HK-2 (cell line): Measurements from ENCODE around the gene SDF2.
"Not testable (repeated sequence)": the region's sequence is repeated elsewhere in the genome, so short reads cannot be mapped to it uniquely, and the experiment has no call there.

Experiments
- DNase-seq: peaks from one replicate; pipeline ENCODE4 v3.0.0-alpha.2; 2018; ENCODE audit not compliant: unreplicated experiment

Gene SDF2

DNA sequence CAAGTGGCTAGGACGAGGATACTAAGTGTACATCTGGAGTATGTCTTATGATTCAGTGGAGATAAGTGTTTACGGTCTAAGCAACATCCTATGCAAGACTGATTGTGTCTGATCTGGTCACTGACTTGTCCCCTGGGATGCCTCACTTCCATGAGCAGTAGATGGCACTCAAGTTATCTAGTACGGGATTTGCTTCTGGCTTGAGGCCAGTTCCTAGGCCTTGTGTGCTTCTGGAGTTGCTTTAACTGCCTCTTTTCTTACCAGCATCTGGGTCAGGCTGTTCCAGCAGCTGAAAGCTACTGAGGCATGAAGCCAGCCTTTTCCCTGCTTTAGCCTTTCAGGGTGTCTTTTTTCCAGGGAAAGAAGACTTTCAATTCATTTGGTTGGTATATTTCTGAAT lies 23.3 kb upstream of the SDF2 start:
- peak; percentile 38 for DNase-seq

DNA sequence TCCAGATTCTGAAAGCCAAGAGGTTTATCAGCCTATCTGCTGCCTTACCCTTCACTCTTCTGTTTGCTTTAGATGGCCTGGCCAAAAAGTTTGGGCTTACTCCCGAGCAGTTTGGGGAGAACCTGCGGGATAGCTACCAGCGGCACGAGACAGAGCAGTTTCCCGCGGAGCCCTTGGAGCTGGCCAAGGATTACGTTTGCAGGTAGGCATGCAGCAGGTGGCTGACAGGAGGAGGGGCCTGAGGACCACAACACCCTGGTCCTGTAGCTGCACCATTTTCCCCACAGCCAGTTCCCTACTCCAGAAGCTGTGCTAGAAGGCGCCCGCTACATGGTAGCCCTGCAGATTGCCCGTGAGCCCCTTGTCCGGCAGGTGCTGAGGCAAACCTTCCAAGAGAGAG lies 20.9 kb upstream of the SDF2 start:
- no peak for DNase-seq

DNA sequence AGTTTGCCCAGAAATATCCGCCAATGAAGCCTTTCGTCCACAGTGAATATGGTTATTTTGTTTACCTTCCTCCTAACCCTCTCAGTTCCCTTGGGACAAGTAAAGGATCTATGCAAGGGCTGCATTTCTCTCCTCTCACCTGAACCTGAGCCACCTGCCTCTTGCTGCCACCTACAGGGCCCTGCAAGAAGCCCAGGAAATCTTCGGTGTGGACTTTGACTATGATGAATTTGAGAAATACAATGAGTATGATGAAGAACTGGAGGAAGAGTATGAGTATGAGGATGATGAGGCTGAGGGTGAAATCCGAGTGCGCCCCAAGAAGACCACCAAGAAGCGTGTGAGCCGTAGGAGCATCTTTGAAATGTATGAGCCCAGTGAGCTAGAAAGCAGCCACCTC lies 14.3 kb upstream of the SDF2 start:
- no peak for DNase-seq

DNA sequence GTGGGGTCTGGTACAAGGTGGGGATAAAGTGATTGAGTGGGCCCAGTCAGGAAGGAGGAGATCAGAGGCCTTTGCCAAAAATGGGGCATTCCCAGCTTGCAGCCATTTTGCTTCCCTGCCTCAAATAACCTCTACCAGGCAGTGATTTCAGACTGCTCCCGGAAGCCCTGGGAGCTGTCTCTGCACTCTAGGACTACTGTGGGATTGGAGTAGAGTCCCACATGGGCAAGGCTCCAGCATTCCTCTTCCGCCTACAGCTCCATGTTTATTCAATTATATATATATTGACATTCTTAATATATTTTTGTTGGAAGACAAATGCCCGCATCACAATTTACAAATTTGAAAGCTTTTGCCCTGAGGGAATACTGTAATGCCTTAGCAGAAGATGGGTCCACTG lies 13.8 kb upstream of the SDF2 start:
- DNase-seq: no peak

DNA sequence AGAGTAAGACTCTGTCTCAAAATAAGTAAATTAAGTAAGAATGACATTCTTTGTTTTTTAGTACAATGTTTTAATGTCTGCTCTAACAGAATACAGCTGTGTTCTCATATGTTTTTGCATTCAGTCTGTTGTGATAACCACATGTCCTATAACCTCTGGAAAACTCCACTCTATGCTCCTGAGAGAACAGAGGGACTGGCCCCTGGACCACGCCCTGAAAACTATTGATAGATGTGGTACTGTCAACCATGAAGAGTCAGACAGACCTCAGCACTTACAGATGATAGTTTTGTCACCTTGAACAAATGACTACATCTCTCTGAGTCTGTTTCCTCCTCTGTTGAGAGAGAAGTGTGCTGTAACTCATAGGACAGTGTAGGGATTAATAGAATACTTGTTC lies 8.2 kb upstream of the SDF2 start:
- no peak for DNase-seq

DNA sequence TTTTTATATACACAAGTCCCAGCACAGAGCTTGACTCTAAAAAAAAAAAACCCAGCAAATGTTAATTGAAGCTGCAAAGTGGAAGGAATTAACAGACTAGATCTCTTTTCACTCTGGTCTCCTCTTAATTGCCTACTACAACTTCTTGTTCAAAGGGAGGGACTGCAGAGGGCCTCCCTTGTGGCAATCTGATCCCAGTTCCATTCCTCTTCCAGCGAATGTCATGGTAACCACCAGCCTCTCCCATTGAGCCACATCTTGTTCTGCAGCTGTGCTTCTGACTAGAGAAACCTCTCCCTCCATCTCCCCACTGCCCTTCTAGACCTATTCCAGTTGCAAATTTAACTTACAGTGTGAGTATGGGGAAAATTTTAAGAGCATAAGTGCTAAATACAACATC lies 6.2 kb upstream of the SDF2 start:
- no peak for DNase-seq

DNA sequence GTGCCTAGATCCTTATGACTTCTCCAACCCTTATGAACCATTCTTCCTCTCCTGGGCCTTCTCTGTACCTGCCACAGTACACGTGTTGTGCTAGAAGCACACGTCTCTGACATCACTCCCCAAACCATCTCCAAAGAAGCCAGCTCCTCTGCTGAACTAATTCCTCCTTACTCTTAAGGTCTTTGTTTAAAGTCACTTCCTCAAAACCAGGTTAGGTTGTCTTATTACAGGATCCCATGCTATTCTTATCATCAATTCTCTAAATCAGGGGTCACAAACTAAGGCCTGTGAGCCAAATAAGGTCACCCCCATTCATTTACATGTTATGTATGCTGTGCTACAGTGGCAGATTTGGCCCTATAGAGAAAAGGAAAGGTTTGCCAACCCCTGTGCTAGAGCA lies 4.3 kb upstream of the SDF2 start:
- no peak for DNase-seq

DNA sequence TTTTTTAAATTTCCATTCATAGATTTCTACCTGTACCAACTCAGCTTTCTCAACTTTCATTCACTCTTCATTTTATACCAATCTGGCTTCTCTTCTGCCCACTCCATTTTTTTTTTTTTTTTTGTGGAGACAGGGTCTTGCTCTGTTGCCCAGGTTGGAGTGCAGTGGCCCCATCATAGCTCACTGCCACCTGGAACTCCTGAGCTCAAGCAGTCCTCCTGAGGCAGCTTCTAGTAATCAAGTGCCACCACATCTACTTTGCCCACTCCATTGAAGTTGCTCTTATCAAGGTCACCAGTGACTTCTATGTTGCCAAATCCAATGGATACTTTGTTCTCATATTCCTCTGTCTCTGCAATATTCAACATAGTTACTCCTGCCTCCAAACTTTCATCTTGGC lies 2.0 kb upstream of the SDF2 start:
- no peak for DNase-seq

DNA sequence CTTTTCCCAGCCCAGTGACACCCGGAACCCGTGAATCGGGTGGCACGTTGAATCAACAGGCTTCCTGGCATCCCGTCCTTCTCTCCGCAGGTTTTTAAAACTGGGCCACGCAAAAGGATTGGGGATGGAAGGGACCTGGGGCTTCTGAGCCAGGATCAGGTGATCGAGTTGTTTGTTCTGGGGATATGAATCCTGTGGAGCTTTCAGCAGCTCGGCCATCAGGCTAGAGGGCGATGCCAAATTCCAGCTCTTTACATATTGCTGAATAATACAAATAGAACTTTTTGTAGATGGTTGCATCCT lies 772 bp upstream of the SDF2 start:
- no peak for DNase-seq

DNA sequence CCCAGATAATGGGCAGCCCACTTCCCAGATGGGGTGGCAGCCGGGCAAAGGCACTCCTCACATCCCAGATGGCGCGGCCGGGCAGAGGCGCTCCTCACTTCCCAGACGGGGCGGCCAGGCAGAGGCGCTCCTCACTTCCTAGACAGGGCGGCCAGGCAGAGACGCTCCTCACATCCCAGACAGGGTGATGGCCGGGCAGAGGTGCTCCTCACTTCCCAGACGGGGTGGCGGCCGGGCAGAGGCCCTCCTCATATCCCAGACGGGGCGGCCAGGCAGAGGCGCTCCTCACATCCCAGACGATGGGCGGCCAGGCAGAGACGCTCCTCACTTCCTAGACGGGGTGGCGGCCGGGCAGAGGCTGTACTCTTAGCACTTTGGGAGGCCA lies 2.2 kb downstream of the SDF2 start:
- DNase-seq: not testable (repeated sequence)

DNA sequence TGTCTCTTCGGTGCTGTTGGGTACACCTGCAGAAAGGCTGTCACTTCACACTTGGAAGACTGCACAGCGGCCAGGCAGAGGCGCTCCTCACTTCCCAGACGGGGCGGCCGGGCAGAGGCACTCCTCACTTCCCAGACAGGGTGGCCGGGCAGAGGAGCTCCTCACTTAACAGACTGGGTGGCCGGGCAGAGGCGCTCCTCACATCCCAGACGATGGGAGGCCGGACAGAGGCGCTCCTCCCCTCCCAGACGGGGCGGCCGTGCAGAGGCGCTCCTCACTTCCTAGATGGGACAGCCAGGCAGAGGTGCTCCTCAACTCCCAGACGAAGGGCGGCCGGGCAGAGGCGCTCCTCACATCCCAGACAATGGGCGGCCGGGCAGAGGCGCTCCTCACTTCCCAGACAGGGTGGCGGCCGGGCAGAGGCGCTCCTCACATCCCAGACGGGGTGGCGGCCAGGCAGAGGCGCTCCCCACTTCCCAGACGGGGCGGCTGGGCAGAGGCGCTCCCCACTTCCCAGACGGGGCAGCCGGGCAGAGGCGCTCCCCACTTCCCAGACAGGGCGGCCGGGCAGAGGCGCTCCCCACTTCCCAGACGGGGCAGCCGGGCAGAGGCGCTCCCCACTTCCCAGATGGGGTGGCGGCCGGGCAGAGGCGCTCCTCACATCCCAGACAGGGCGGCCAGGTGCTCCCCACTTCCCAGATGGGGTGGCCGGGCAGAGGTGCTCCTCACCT lies 2.8 kb downstream of the SDF2 start:
- DNase-seq: not testable (repeated sequence)

DNA sequence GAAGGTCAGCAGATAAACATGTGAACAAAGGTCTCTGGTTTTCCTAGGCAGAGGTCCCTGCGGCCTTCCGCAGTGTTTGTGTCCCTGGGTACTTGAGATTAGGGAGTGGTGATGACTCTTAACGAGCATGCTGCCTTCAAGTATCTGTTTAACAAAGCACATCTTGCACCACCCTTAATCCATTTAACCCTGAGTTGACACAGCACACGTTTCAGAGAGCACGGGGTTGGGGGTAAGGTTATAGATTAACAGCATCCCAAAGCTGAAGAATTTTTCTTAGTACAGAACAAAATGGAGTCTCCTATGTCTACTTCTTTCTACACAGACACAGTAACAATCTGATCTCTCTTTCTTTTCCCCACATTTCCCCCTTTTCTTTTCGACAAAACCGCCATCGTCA lies 3.4 kb downstream of the SDF2 start:
- DNase-seq: not testable (repeated sequence)

DNA sequence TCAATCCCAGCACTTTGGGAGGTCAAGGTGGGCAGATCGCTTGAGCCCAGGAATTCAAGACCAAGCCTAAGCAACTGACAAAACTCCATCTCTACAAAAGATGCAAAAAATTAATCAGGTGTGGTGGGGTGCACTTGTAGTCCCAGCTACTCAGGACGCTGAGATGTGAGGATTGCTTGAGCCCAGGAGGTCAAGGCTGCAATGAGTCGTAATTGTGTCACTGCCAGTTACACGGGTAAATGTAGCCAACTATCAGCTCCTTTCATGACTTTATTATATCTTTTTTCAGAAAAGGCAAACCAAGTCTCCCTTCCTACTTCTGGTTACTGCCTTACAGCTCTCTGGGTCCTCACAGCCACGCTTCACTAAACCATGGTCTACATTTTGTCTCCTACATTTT lies 4.0 kb downstream of the SDF2 start:
- DNase-seq: no peak

DNA sequence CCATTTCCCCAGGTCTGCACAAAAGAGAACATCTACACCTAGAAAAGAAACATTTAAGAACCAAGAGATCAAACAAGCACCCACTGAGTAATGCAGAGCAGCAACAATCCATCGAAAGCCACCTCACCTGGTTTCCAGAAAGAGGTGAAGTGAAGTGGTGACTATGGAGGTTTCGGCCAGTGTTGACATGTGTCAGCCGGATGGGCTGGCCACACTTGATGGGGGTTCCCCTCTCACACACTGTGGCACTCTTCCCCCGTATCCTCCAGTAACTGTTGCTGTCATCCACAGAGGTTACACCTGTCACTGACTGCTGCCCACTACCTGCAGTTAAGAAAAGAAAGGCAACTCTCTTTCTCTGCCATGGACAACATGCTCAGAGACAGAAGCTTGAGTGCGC lies 6.5 kb downstream of the SDF2 start:
- no peak for DNase-seq

DNA sequence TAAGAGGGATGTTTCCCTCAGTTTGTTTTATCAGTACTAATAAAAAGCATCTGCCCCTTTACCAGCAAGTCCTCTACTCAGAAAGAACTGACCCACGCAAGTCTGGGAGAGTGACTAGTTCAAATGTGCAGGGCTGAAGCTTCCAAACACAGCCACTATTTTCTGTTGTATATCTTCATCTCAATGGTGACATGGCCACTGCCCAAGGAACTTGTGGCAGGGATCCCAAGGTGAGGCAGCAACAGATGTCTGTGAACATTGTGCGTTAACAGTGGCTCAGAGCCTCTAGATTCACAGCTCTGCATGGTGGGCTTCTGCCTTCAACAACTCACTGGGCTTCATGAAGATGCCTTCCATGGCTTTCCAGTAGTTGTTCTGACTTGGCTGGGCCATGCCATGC lies 13.0 kb downstream of the SDF2 start:
- no peak for DNase-seq

DNA sequence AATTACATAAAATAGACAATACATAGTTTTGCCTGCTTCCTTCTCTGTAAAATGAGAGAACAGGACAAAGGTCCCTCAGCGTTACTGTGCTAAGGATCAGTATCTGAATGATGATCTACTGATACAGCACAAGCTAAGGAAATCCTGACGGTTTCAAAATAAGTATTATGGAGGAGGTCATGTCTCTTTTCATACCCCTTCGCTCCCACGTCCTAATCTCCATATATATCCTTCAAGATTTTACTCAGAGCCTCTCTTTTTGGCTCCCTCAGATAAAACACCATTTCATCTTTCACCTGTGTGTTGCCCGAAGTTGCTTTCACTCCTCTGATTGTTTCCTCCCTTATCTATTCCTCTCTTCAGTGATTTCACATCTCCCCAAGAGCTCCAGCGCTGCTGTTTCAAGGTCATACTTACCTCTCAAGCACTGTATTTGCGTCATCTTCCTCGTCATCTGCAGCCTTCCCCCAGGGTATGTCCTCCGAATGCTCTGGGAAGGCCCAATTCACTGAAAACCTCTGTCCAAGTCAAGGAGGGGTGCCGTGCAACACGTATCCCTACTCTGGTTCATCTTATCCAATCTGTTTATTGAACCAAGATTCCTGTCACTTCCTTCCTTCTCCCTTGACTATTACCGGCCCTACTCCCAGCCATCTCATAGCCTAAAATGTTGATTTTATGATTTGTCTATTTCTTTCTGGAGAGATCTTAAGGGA lies 15.5 kb downstream of the SDF2 start:
- DNase-seq: no peak

DNA sequence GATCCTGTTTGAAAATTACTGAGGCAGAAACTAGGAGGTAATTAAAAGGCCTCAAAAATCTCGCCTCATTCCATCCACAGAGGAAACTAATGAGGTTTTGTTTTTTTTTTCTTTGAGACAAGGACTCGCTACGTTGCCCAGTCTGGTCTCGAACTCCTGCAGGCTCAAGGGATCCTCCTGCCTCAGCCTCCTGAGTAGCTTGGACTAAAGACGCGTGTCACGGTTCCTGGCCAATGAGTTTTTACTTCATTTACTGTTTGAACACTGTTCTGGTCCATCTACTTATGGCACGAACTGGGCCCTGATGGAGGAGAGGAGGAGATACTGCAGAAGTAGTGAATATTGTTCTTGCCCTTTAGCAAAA lies 16.1 kb downstream of the SDF2 start:
- DNase-seq: no peak

DNA sequence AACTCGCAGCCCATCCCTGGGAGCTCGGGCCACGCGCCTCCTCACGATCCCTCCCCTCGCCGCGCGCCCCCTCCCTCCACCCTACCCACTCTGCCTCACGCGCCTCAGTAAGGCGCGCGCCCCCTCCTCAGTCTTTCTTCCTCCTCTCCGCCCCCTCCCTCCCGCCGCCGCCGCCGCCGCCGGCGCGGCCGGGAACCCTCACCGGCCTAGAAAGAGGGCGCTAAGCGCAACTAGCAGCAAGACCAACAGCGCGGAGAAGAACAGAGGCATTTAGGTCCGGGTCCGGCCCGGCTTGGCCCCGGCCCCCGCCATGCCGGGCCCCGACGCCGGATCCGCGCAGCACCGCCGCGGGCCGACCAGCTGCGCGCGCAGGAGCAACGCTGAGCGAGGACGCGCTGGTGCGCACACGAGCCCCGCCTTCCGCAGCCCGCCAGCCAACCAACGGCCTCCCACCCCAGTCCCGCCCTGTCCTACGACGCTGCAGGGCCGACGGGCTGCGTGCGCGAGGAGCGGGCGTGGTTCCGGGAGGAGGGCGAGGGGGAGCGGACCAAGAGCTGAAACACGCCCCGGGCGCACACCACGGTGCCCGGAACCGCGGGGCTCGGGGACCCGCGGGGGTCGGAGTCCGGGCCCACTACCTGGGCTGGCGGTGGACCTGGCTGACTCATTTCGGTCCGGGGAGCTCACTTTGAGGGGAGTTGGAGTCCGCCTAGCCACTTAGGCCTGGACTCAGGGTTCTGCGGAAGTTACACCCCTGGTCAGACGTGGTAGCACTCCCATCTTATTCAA lies 16.7 kb downstream of the SDF2 start, which contains the start of gene BLTP2:
TSS of gene BLTP2 (minus strand) at position 372 of the 789 bp plus-strand sequence. CDS start at position 270, 102 bp downstream.
- DNase-seq: peak; percentile 95

DNA sequence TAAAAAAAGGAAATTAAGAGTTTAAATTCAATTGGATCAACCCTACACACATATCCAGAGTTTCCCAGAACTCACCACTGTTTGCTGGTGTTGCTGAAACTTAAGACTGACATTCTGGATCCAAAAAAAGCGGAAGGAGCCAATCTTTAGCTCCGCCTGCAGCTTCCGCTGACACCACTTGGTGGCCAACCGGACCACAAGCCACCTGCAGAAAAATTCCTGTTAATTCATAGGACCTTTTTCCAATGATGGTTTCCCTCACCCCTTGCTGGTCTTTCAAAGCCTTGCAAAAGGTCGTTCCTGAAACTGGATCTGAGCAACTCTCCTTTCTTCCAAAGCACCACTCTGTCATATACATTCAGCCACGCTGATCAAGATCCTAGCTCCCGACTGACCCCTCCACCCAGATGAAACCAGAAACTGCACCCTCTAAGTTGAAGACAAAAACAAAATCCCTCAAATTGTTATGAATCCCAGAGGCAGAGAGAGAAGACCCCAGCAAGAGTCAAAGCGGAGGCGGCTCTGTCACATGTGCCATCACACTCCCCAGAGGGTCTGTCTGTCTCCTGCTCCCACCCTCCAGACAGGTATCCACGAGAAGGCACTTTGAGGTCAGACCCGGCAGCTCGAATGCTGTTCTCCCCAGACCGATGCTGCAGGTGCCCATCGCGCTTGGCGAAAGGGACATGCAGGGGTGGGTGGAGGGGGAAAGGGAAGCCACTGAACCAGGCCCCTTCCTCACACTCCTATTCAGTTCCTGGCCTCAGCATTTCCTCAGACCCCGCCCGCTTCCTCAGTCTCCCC lies 17.5 kb downstream of the SDF2 start:
- peak; percentile 28 for DNase-seq

DNA sequence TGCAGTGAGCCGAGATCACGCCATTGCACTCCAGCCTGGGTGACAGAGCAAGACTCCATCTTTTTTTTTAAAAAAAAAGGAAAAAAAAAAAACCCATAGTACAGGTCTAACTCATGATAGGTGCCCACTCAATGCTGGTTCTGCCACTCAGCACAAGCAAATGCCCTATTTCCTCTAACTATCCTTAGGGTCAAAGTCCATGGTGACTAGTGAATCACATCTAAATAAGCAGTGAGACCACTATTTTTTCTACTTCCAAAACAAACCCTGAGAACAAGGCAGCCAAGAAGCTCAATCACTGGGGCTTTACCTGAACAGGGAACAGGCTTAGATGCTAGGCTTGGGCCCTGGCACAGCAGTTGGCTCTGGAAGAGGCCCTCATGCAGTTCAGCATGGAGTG lies 20.1 kb downstream of the SDF2 start:
- no peak for DNase-seq

DNA sequence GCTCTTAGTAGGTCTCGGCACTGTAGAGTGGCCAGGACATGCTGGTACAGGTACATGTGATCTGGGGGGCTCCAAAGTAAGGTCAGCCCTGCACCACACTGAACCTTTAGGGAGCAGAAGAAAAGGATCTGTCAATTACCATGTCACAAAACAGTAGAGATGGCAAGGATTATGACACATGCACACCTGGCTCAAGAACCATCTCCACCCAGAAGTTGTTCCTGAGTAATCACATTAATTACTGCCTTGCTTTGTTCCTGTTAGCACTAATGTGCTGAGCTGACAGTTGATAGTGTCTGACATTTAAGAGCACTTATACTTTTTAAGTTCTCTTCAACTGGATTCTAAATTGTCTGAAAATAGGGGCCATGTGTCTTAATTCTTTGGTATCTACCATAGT lies 26.2 kb downstream of the SDF2 start:
- no peak for DNase-seq

DNA sequence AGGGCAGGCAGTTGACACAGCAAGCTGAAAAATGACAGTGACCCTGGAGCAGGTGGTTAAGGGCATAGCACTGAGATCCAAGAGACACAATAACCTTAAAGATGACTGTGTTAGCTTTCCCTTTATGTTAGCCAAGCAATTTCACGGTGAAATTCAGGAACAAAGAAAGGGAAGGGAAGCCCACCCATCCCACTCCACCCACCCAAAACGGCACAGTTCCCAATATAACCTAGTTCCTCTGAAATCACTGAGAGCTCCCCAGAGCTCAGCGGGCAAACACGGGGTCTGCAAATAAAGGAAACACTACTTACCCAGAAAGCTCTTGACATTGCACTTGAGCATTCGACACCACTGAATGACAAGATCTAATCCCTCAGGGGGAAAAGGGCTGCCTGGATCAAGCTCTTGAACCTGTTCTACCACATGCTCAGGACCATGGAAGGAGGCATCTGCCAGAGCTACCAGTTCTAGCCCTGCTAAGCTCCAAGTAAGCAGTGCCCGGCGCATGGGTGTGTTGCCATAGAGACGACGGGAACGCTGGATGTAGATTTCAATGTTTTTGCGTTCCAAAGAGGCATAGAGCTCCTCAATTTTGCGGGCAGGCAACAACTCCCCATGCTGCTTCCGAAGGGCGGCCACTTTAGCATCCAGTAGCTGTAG lies 27.4 kb downstream of the SDF2 start:
- DNase-seq: no peak
